H1 (cell line): ENCODE results near the gene CELA1. TPM values are rescaled to one million over a fixed set of nuclear protein-coding genes. Genes with fewer than 3 reads are reported as not detected.

Experiments
- ASH2L ChIP-seq: fragments of 200-600, 300-600 bp; sonication (generic); IDR thresholded peaks from one replicate; pipeline ENCODE4 v1.7.1; 2017; ENCODE audit warnings: low read length
- CHD7 ChIP-seq: fragments of 300-600 bp; sonication (generic); IDR thresholded peaks from 2 replicates; pipeline ENCODE4 v1.7.1; 2012; ENCODE audit warnings: low read length, moderate library complexity, mild to moderate bottlenecking, inconsistent platforms; ENCODE audit not compliant: insufficient replicate concordance
- FOSL1 ChIP-seq: IDR thresholded peaks from 2 replicates; pipeline ENCODE4 v1.6.1; 2011; ENCODE audit warnings: mild to moderate bottlenecking, low read depth, low read length, moderate library complexity; ENCODE audit not compliant: insufficient read depth
- KDM4A ChIP-seq: IDR thresholded peaks from one replicate; pipeline ENCODE4 v1.7.1; 2012; ENCODE audit warnings: low read depth, mild to moderate bottlenecking, moderate library complexity, low read length, inconsistent platforms; ENCODE audit not compliant: severe bottlenecking
- RAD21 ChIP-seq, 2 experiments: IDR thresholded peaks in 1 of 2; conservative IDR thresholded peaks in 1 of 2; 2 replicates each; pipeline ENCODE4 v1.6.1; 2011; ENCODE audit warnings: low read depth in 2 of 2, low read length in 2 of 2, improper control_type of control experiment in 1 of 2, inconsistent platforms in 1 of 2, mild to moderate bottlenecking in 1 of 2, moderate library complexity in 1 of 2
- SIRT6 ChIP-seq: IDR thresholded peaks from one replicate; pipeline ENCODE4 v1.7.1; 2012; ENCODE audit warnings: low read length, inconsistent platforms
- polyA plus RNA-seq, 7 experiments: library from polyadenylated mRNA; depleted of rRNA in 3 of 7; stranded (reverse) in 5 of 7; unstranded in 2 of 7; fragments of >200 nt in 5 of 7; fragments of 200-250 nt in 2 of 7; gene quantifications; 1 replicate in 5 of 7; 2 replicates in 1 of 7; 4 replicates in 1 of 7; pipeline versions ENCODE4 v1.2.1 to v1.2.3, GENCODE V29; 2011 to 2013; ENCODE audit warnings: missing spikeins in 2 of 7, mixed read lengths in 2 of 7
- total RNA-seq: library from RNA; stranded (reverse); fragmentation: NEBNext Ultra II Directional; extraction: Animal tissue kit (Norgen Biotek cat#: 25700); gene quantifications from 2 replicates; pipeline ENCODE4 v1.2.1, GENCODE V29; 2021
- TF ChIP-seq, protein P1 (sequence below): IDR thresholded peaks from 2 replicates; pipeline ENCODE4 v1.6.1; 2011; ENCODE audit warnings: low read depth, mild to moderate bottlenecking, low read length; ENCODE audit not compliant: insufficient read depth

CELA1 gene
- total and polyA plus RNA-seq, 2 of the 8 experiments (the other 6 are each of a cell fraction or from before 2014, with no cell fraction given), result 0.09 TPM; not detected in 1

DNA sequence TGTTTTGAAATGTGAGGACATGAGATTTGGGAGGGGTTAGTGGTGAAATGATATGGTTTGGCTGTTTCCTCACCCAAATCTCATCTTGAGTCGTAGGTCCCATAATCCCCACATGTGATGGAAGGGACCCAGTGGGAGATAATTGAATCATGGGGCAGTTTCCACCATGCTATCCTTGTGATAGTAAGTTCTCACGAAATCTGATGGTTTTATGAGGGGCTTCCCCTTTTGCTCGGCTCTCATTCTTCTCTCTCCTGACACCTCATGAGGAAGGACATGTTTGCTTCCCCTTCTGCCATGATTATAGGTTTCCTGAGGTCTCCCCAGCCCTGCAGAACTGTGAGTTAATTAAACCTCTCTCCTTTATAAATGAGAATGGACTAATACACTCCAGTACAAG lies 26.7 kb upstream of the CELA1 start (continued):
- TF ChIP-seq FOSL1 (no peak), ASH2L (no peak), CHD7 (no peak), RAD21 (IDR thresholded peaks at IDR 0.05 in 1 of 2, conservative IDR thresholded peaks at IDR 0.05 in 1 of 2; ENCODE audit: low read depth in 2 of 2, low read length in 2 of 2) (no peak), SIRT6 (no peak), KDM4A (no peak)
- TF ChIP-seq, protein P1, sequence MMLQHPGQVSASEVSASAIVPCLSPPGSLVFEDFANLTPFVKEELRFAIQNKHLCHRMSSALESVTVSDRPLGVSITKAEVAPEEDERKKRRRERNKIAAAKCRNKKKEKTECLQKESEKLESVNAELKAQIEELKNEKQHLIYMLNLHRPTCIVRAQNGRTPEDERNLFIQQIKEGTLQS, result no peak
- TF ChIP-seq, all 59 proteins: peak for 0
